IMR-90 (cell line): ENCODE measurements around the gene GTPBP6. TPM values are rescaled to one million over a fixed set of nuclear protein-coding genes. Genes with fewer than 3 reads are reported as not detected.
A peak's percentile ranks its signal among the peaks of the same experiment; 100 is the strongest.

ENCODE experiments used
- ATAC-seq: fragments of 200-7000 bp; cut with Tn5 transposase; 2 replicates; pipeline ENCODE4 v1.9.1; 2020; ENCODE audit warnings: low read depth, mild to moderate bottlenecking, moderate library complexity
- BruUV-seq: library from RNA; stranded (reverse); fragments of 400-500 nt; replicated peaks from 2 replicates; lab custom pipeline; 2021; lab: Mats Ljungman, UMichigan
- CTCF ChIA-PET: fragments of 300-600 bp; formaldehyde crosslinking; extraction: SDS; loops from one replicate; lab custom pipeline; 2021; ENCODE audit warnings: antibody characterized with exemption; lab: Yijun Ruan, JAX
- POLR2A ChIA-PET: fragments of 300-600 bp; sonication (Branson Sonifier 250); formaldehyde crosslinking; loops from one replicate; lab custom pipeline; 2022; ENCODE audit warnings: antibody characterized with exemption; ENCODE audit not compliant: unreplicated experiment; lab: Charles Lee
- DNase-seq: peaks from one replicate; pipeline ENCODE4 v3.0.0; 2013
- H2AFZ ChIP-seq: replicated peaks from 2 replicates; pipeline ENCODE3; 2013; ENCODE audit warnings: low read length, mild to moderate bottlenecking; ENCODE audit not compliant: poor library complexity
- H2AK5ac ChIP-seq: 2 replicates; pipeline ENCODE4 v1.6.1; 2013; ENCODE audit warnings: low read depth, low read length, inconsistent platforms
- H2AK9ac ChIP-seq: replicated peaks from 2 replicates; pipeline ENCODE3; 2013; ENCODE audit warnings: mild to moderate bottlenecking, low read depth, low read length, moderate library complexity; ENCODE audit not compliant: poor library complexity
- H2BK120ac ChIP-seq: 2 replicates; pipeline ENCODE4 v1.6.1; 2013; ENCODE audit warnings: low read depth, low read length, inconsistent platforms
- H2BK15ac ChIP-seq: 3 replicates; pipeline ENCODE4 v1.6.1; 2013; ENCODE audit warnings: low read depth, low read length, inconsistent platforms
- H2BK20ac ChIP-seq: 2 replicates; pipeline ENCODE4 v1.6.1; 2013; ENCODE audit warnings: low read depth, mild to moderate bottlenecking, inconsistent platforms, low read length, moderate library complexity
- H2BK5ac ChIP-seq: 2 replicates; pipeline ENCODE4 v1.6.1; 2013; ENCODE audit warnings: mild to moderate bottlenecking, low read depth, low read length, inconsistent platforms; ENCODE audit not compliant: poor library complexity, severe bottlenecking
- H3K14ac ChIP-seq: replicated peaks from 2 replicates; pipeline ENCODE4 v1.6.1; 2013; ENCODE audit warnings: low read depth, low read length, inconsistent platforms
- H3K18ac ChIP-seq: 2 replicates; pipeline ENCODE4 v1.6.1; 2013; ENCODE audit warnings: low read depth, low read length, control low read depth
- H3K23ac ChIP-seq: 2 replicates; pipeline ENCODE4 v1.6.1; 2013; ENCODE audit warnings: low read depth, low read length, inconsistent platforms
- H3K27ac ChIP-seq: 2 replicates; pipeline ENCODE4 v1.5.1; 2013; ENCODE audit warnings: mild to moderate bottlenecking, control low read depth, low read length; ENCODE audit not compliant: insufficient read depth
- H3K27me3 ChIP-seq: 2 replicates; pipeline ENCODE4 v1.6.1; 2013; ENCODE audit warnings: low read length; ENCODE audit not compliant: control insufficient read depth, insufficient read depth
- H3K36me3 ChIP-seq: 2 replicates; pipeline ENCODE4 v1.6.1; 2013; ENCODE audit warnings: low read length, mixed read lengths; ENCODE audit not compliant: control insufficient read depth, insufficient read depth
- H3K4ac ChIP-seq: 2 replicates; pipeline ENCODE4 v1.6.1; 2013; ENCODE audit warnings: low read depth, low read length, inconsistent platforms
- H3K4me1 ChIP-seq: 2 replicates; pipeline ENCODE4 v1.6.1; 2013; ENCODE audit warnings: low read length, mixed read lengths; ENCODE audit not compliant: control insufficient read depth, insufficient read depth
- H3K4me2 ChIP-seq: 2 replicates; pipeline ENCODE4 v1.6.1; 2013; ENCODE audit warnings: low read depth, mild to moderate bottlenecking, control low read depth, low read length, moderate library complexity
- H3K4me3 ChIP-seq: 2 replicates; pipeline ENCODE4 v1.5.1; 2013; ENCODE audit warnings: low read depth, mild to moderate bottlenecking, control low read depth, low read length, moderate library complexity; ENCODE audit not compliant: insufficient read depth
- H3K56ac ChIP-seq: 2 replicates; pipeline ENCODE4 v1.6.1; 2013; ENCODE audit warnings: low read length, inconsistent platforms; ENCODE audit not compliant: insufficient read depth; ENCODE audit errors: extremely low read depth
- H3K79me1 ChIP-seq, 2 experiments: 2 replicates each; pipeline ENCODE4 v1.6.1; 2013; ENCODE audit warnings: low read length in 2 of 2, inconsistent platforms in 1 of 2, low read depth in 1 of 2
- H3K9ac ChIP-seq: 2 replicates; pipeline ENCODE4 v1.6.1; 2013; ENCODE audit warnings: low read depth, low read length, control low read depth
- H3K9me1 ChIP-seq: 2 replicates; pipeline ENCODE4 v1.6.1; 2013; ENCODE audit warnings: low read length, inconsistent platforms; ENCODE audit not compliant: insufficient read depth
- H3K9me3 ChIP-seq: 2 replicates; pipeline ENCODE4 v1.6.1; 2013; ENCODE audit warnings: low read length; ENCODE audit not compliant: control insufficient read depth, insufficient read depth
- H4K20me1 ChIP-seq: 2 replicates; pipeline ENCODE4 v1.6.1; 2013; ENCODE audit warnings: low read length, inconsistent platforms; ENCODE audit not compliant: insufficient read depth
- H4K5ac ChIP-seq: 2 replicates; pipeline ENCODE4 v1.6.1; 2013; ENCODE audit warnings: mild to moderate bottlenecking, low read depth, low read length, control low read depth
- H4K8ac ChIP-seq, 2 experiments: 2 replicates each; pipeline ENCODE4 v1.6.1; 2013; ENCODE audit warnings: low read depth in 2 of 2, low read length in 2 of 2, control low read depth in 1 of 2, inconsistent platforms in 1 of 2
- H4K91ac ChIP-seq: 2 replicates; pipeline ENCODE4 v1.6.1; 2013; ENCODE audit warnings: low read depth, low read length, inconsistent platforms; ENCODE audit not compliant: insufficient read depth
- BHLHE40 ChIP-seq: fragments of 150-350 bp; IDR thresholded peaks from 2 replicates; pipeline ENCODE4 v1.6.1; 2016; ENCODE audit warnings: mild to moderate bottlenecking, low read depth, low read length
- RAD21 ChIP-seq: IDR thresholded peaks from 2 replicates; pipeline ENCODE4 v1.6.1; 2012; ENCODE audit warnings: low read length, improper control_type of control experiment
- RCOR1 ChIP-seq: IDR thresholded peaks from 2 replicates; pipeline ENCODE4 v1.6.1; 2012; ENCODE audit warnings: mild to moderate bottlenecking, low read length, improper control_type of control experiment; ENCODE audit not compliant: insufficient replicate concordance
- RFX5 ChIP-seq: IDR thresholded peaks from 2 replicates; pipeline ENCODE4 v1.8.0; 2012; ENCODE audit warnings: low read depth, mild to moderate bottlenecking, low read length, moderate library complexity
- WGBS, 2 experiments: methylation state at CpG; one replicate each; pipeline versions ENCODE4 v1.1.5 to v1.1.7; 2013; ENCODE audit warnings: missing lambda C conversion rate in 2 of 2; ENCODE audit not compliant: insufficient read length in 1 of 2; ENCODE audit errors: extremely low coverage in 2 of 2; 5-methylcytosine and 5-hydroxymethylcytosine counted together
- dilution Hi-C: fragments of 300-500 bp; cut with HindIII; formaldehyde crosslinking; loops from one replicate; pipeline ENCODE4 v1.14.3; 2018; ENCODE audit warnings: low sequenced_read_pairs; ENCODE audit not compliant: unreplicated experiment
- in situ Hi-C: fragments of 300-500 bp; cut with MboI; formaldehyde crosslinking; loops from 3 replicates; pipeline ENCODE4 v1.14.3; 2019; ENCODE audit warnings: low sequenced_read_pairs, inconsistent platforms, mixed read lengths
- intact Hi-C: fragments of 100-400 bp; cut with micrococcal nuclease; formaldehyde crosslinking; loops from 2 replicates; pipeline ENCODE4 v1.10.0; 2022
- polyA plus RNA-seq, 3 experiments: library from polyadenylated mRNA; depleted of rRNA; stranded (reverse); fragments of >200 nt; gene quantifications; 2 replicates each; pipeline ENCODE4 v1.2.3, GENCODE V29; 2012; ENCODE audit warnings: low replicate concordance in 1 of 3
- total RNA-seq: library from RNA; depleted of rRNA; stranded (reverse); fragments of >200 nt; gene quantifications from 2 replicates; pipeline ENCODE4 v1.2.3, GENCODE V29; 2012

Gene GTPBP6
- total and polyA plus RNA-seq, 2 of the 4 experiments (the other 2 are of a cell fraction): 24.0 to 31.6 TPM

GRCh38 chrX:288561-288991 is 30.0 kb downstream of the GTPBP6 start:
- WGBS, 2 experiments: 99% methylated on average over 16 of the region's 25 CpGs; no CpG with 5 or more reads in 1 of the 2 experiments
- no TSS peak for BruUV-seq
- Histone ChIP-seq H4K91ac (no peak overlapping the region), H4K8ac (no peak overlapping the region), H3K9ac (no peak overlapping the region), H3K4me1 (no peaks in the 10 kb centered on the region), H2AFZ (peak overlapping the region; percentile 32), H4K20me1 (no peaks in the 10 kb centered on the region), H2AK5ac (no peak overlapping the region), H3K14ac (no peak overlapping the region), H3K18ac (no peak overlapping the region), H3K27me3 (no peaks in the 10 kb centered on the region), H3K9me3 (0 out of 2 replicates have a peak, but pooled peaks cover 2% of the 10 kb centered on the region), H3K56ac (no peak overlapping the region), H2BK15ac (no peak overlapping the region), H3K23ac (no peak overlapping the region), H3K27ac (no peak overlapping the region), H2BK20ac (no peak overlapping the region), H2AK9ac (no peak overlapping the region), H3K9me1 (peaks cover 8% of the 10 kb centered on the region), H3K36me3 (peaks cover 59% of the 10 kb centered on the region), H2BK120ac (no peak overlapping the region), H3K79me1 (peaks cover 8 to 31% of the 10 kb centered on the region in 2 experiments), H4K5ac (no peak overlapping the region), H2BK5ac (no peak overlapping the region), H3K4me2 (no peak overlapping the region), H3K4ac (no peak overlapping the region), H3K4me3 (no peak overlapping the region)
- dilution Hi-C loops (no loop called here), intact Hi-C loops (no loop called here), in situ Hi-C loops (no loop called here)
- ATAC-seq (no peak), DNase-seq (no peak)
- ChIA-PET POLR2A (no interaction called here), CTCF (no interaction called here)
- no peak for TF ChIP-seq RCOR1
- TF ChIP-seq BHLHE40: no peak
- no peak for TF ChIP-seq RFX5
- no peak for TF ChIP-seq RAD21
